Right lobe of liver (tissue), 4 donors: ENCODE results near the gene MPPED1.

Experiments
- CTCF ChIP-seq, 4 donors: fragments of 200-600 bp in 3 of 4; fragments of 450-650 bp in 1 of 4; IDR thresholded peaks; one replicate each; pipeline versions ENCODE4 v1.5.1 to v1.8.0; 2016 to 2022; ENCODE audit warnings: antibody characterized with exemption in 4 of 4, mild to moderate bottlenecking in 2 of 4
- POLR2A ChIP-seq: fragments of 450-650 bp; IDR thresholded peaks from one replicate; pipeline ENCODE4 v1.6.1; 2017; ENCODE audit warnings: antibody characterized with exemption, mild to moderate bottlenecking
- donor health status: DM: no; HTN: no; CAD: no.
- donor health status: DM: no; HTN: no; CAD: no.
- donor health status: DM: no; HTN: yes; CAD: no.

GRCh38 chr22:43426816-43427215, 15.0 kb downstream of the MPPED1 start:
- TF ChIP-seq CTCF (IDR thresholded peaks at IDR 0.05): no peak
- TF ChIP-seq POLR2A: no peak
